Left ventricle myocardium inferior (tissue), 1 donor: Measurements from ENCODE around the gene PIP4P1. TPM values are rescaled to one million over a fixed set of nuclear protein-coding genes. Genes with fewer than 3 reads are reported as not detected.
A peak's percentile ranks its signal among the peaks of the same experiment; 100 is the strongest.

Source experiments
- DNase-seq: peaks from one replicate; pipeline ENCODE4 v3.0.0-alpha.2; 2020
- H3K27ac ChIP-seq: fragments of 200-600 bp; replicated peaks from 2 replicates; pipeline ENCODE4 v1.8.0; 2021
- H3K27me3 ChIP-seq: fragments of 200-600 bp; 2 replicates; pipeline ENCODE4 v1.8.0; 2021; ENCODE audit warnings: low read depth
- H3K36me3 ChIP-seq: fragments of 200-600 bp; 2 replicates; pipeline ENCODE4 v1.8.0; 2021
- H3K4me1 ChIP-seq: fragments of 200-600 bp; 2 replicates; pipeline ENCODE4 v1.8.0; 2021
- H3K4me3 ChIP-seq: fragments of 200-600 bp; 2 replicates; pipeline ENCODE4 v1.8.0; 2021; ENCODE audit warnings: mild to moderate bottlenecking, moderate library complexity
- H3K9me3 ChIP-seq: fragments of 200-600 bp; replicated peaks from 2 replicates; pipeline ENCODE4 v1.8.0; 2021
- CTCF ChIP-seq: fragments of 200-600 bp; IDR thresholded peaks from 2 replicates; pipeline ENCODE4 v1.8.0; 2021; ENCODE audit warnings: antibody characterized with exemption, mild to moderate bottlenecking, borderline replicate concordance
- intact Hi-C: fragments of 100-400 bp; cut with micrococcal nuclease; formaldehyde crosslinking; loops from one replicate; pipeline ENCODE4 v1.11.0; 2022
- total RNA-seq: library from RNA; stranded (reverse); fragmentation: NEBNext Ultra II Directional; extraction: Animal tissue kit (Norgen Biotek cat#: 25700); gene quantifications from one replicate; pipeline ENCODE4 v1.2.1, GENCODE V29; 2021
- donor health status: DM: no; HTN: yes; CAD: no; lungs with severe emphysema.

Gene PIP4P1
- total RNA-seq, 1 donor from 2014 or later: 19.7 TPM

- Histone ChIP-seq H3K27ac (no peak overlapping the region), H3K4me1 (peaks cover 60% of the 10 kb centered on the region), H3K36me3 (peaks cover 34% of the 10 kb centered on the region), H3K27me3 (no peaks in the 10 kb centered on the region), H3K9me3 (no peaks in the 10 kb centered on the region), H3K4me3 (no peak overlapping the region)
- DNase-seq: no peak
- no peak for TF ChIP-seq CTCF
- intact Hi-C loops: loop anchor here (10.0 kb wide), 1 partner anchor 142 kb away; no protein-coding TSS in a partner anchor
Measured at GRCh38 chr14:20472536-20473169, 11.4 kb upstream of the PIP4P1 start.

GRCh38 chr14:20470603-20470901 lies 9.3 kb upstream of the PIP4P1 start:
- no peak for TF ChIP-seq CTCF
- Histone ChIP-seq H3K4me1 (peaks cover 46% of the 10 kb centered on the region), H3K27me3 (no peaks in the 10 kb centered on the region), H3K4me3 (peak overlapping the region; percentile 94), H3K27ac (peak overlapping the region; percentile 92), H3K36me3 (peaks cover 20% of the 10 kb centered on the region), H3K9me3 (no peaks in the 10 kb centered on the region)
- intact Hi-C loops: loop anchor here (10.0 kb wide), 1 partner anchor 144 kb away; no protein-coding TSS in a partner anchor
- no peak for DNase-seq

- no peaks in the 10 kb centered on the region for H3K27me3 ChIP-seq
- peak overlapping the region; percentile 92 for H3K27ac ChIP-seq
- H3K36me3 ChIP-seq: peaks cover 15% of the 10 kb centered on the region
- no peak for DNase-seq
- peaks cover 46% of the 10 kb centered on the region for H3K4me1 ChIP-seq
- H3K4me3 ChIP-seq: peak overlapping the region; percentile 94
- no peak for TF ChIP-seq CTCF
- intact Hi-C loops: loop anchor here (10.0 kb wide), 1 partner anchor 145 kb away; no protein-coding TSS in a partner anchor
- no peaks in the 10 kb centered on the region for H3K9me3 ChIP-seq
Measured at GRCh38 chr14:20469890-20470602, 8.8 kb upstream of the PIP4P1 start.

- TF ChIP-seq CTCF: no peak
- intact Hi-C loops: no loop called here
- Histone ChIP-seq H3K9me3 (no peaks in the 10 kb centered on the region), H3K4me3 (peak within 1 kb of the TSS; percentile 94), H3K27me3 (no peaks in the 10 kb centered on the region), H3K36me3 (peaks cover 8% of the 10 kb centered on the region), H3K4me1 (peaks cover 46% of the 10 kb centered on the region), H3K27ac (peak within 1 kb of the TSS; percentile 92)
- peak; percentile 84 for DNase-seq
Measured at GRCh38 chr14:20469242-20469889, 8.1 kb upstream of the PIP4P1 start, which contains the start of gene PNP. Gene PNP (plus strand): TSS chr14:20469406. CDS start chr14:20469525, 119 bp downstream.

GRCh38 chr14:20468764-20469241 lies 7.6 kb upstream of the PIP4P1 start:
- peak overlapping the region; percentile 92 for H3K27ac ChIP-seq
- peak overlapping the region; percentile 94 for H3K4me3 ChIP-seq
- no peaks in the 10 kb centered on the region for H3K27me3 ChIP-seq
- H3K36me3 ChIP-seq: peaks cover 6% of the 10 kb centered on the region
- no peaks in the 10 kb centered on the region for H3K9me3 ChIP-seq
- H3K4me1 ChIP-seq: peaks cover 46% of the 10 kb centered on the region
- intact Hi-C loops: no loop called here
- no peak for TF ChIP-seq CTCF
- DNase-seq: no peak
